Right lobe of liver (tissue), 6 donors: ENCODE data around the gene LSS. TPM values are rescaled to one million over a fixed set of nuclear protein-coding genes. Genes with fewer than 3 reads are reported as not detected.

Source experiments
- ATAC-seq, 4 donors: fragments of 200-7000 bp; cut with Tn5 transposase; one replicate each; pipeline ENCODE4 v1.9.1; 2020; ENCODE audit warnings: mild to moderate bottlenecking in 4 of 4, moderate library complexity in 4 of 4
- DNase-seq, 3 donors: peaks; one replicate each; pipeline ENCODE4 v3.0.0-alpha.2; 2020
- H3K27ac ChIP-seq, 3 donors: fragments of 200-600 bp; one replicate each; pipeline ENCODE4 v1.8.0; 2022
- H3K27me3 ChIP-seq, 2 donors: fragments of 200-600 bp; one replicate each; pipeline ENCODE4 v1.8.0; 2022
- H3K36me3 ChIP-seq, 4 donors: fragments of 200-600 bp; sonication (generic) in 1 of 4; one replicate each; pipeline versions ENCODE4 v1.5.1 to v1.8.0; 2017 to 2022; ENCODE audit warnings: control low read depth in 1 of 4
- H3K4me1 ChIP-seq, 4 donors: fragments of 200-600 bp; sonication (generic) in 1 of 4; one replicate each; pipeline versions ENCODE4 v1.5.1 to v1.8.0; 2017 to 2022; ENCODE audit warnings: control low read depth in 1 of 4
- H3K4me3 ChIP-seq, 3 donors: fragments of 200-600 bp; one replicate each; pipeline ENCODE4 v1.8.0; 2022
- H3K9me3 ChIP-seq, 4 donors: fragments of 200-600 bp; sonication (generic) in 1 of 4; one replicate each; pipeline versions ENCODE4 v1.5.1 to v1.8.0; 2017 to 2022; ENCODE audit warnings: control low read depth in 1 of 4
- CTCF ChIP-seq, 4 donors: fragments of 200-600 bp in 3 of 4; fragments of 450-650 bp in 1 of 4; IDR thresholded peaks; one replicate each; pipeline versions ENCODE4 v1.5.1 to v1.8.0; 2016 to 2022; ENCODE audit warnings: antibody characterized with exemption in 4 of 4, mild to moderate bottlenecking in 2 of 4
- POLR2A ChIP-seq: fragments of 450-650 bp; IDR thresholded peaks from one replicate; pipeline ENCODE4 v1.6.1; 2017; ENCODE audit warnings: antibody characterized with exemption, mild to moderate bottlenecking
- WGBS: methylation state at CpG from one replicate; pipeline ENCODE4 v1.1.6; 2018; ENCODE audit warnings: low coverage, low lambda C conversion rate; ENCODE audit not compliant: insufficient coverage; ENCODE audit errors: missing lambda C conversion rate; 5-methylcytosine and 5-hydroxymethylcytosine counted together
- intact Hi-C, 2 donors: fragments of 100-400 bp; cut with DNase I; formaldehyde crosslinking; loops; one replicate each; pipeline versions ENCODE4 v1.11.2 to v1.14.1; 2022
- total RNA-seq, 6 experiments: library from RNA; depleted of rRNA in 2 of 6; stranded (reverse); fragments of >200 nt in 2 of 6; fragmentation: NEBNext Ultra II Directional in 3 of 6; extraction: Animal tissue kit (Norgen Biotek cat#: 25700) in 3 of 6; gene quantifications; one replicate each; pipeline versions ENCODE4 v1.1.0 to v1.2.4, GENCODE V29; 2016 to 2023
- donor health status: DM: no; HTN: yes; CAD: no.
- donor health status: DM: no; HTN: no; CAD: no.
- donor health status: DM: no; HTN: no; CAD: no.
- donor health status: DM: no; HTN: yes; CAD: no.
- donor health status: DM: no; HTN: yes; CAD: no.

Gene LSS
- total RNA-seq, 6 experiments from 2014 or later, result 37.0 to 103 (median 59.6) TPM

- Histone ChIP-seq H3K9me3 (no peaks in the 10 kb centered on the region), H3K4me3 (no peak overlapping the region), H3K4me1 (peaks cover 0 to 34% (median 1%) of the 10 kb centered on the region in 4 donors), H3K27ac (peak overlapping the region in 1 of 3 donors; percentile 99), H3K27me3 (no peaks in the 10 kb centered on the region), H3K36me3 (peaks cover 0 to 65% (median 32%) of the 10 kb centered on the region in 4 donors)
- ATAC-seq, result peak in 1 of 4 donors; percentile 0
- no peak for TF ChIP-seq CTCF (IDR thresholded peaks at IDR 0.05)
- TF ChIP-seq POLR2A, result no peak
- intact Hi-C loops, result no loop called here
- peak; percentile 28 to 60 (median 54) for DNase-seq
- 63% methylated on average over 2 of the region's 47 CpGs for WGBS
Observed at GRCh38 chr21:46151261-46151988, 77.1 kb downstream of the LSS start.

- Histone ChIP-seq H3K4me3 (no peak overlapping the region), H3K27ac (peak overlapping the region in 1 of 3 donors; percentile 99), H3K27me3 (no peaks in the 10 kb centered on the region), H3K36me3 (peaks cover 0 to 72% (median 35%) of the 10 kb centered on the region in 4 donors), H3K4me1 (peaks cover 0 to 30% (median 0%) of the 10 kb centered on the region in 4 donors), H3K9me3 (no peaks in the 10 kb centered on the region)
- ATAC-seq (peak in 1 of 4 donors; percentile 0), DNase-seq (peak; percentile 25 to 60 (median 58))
- TF ChIP-seq CTCF (IDR thresholded peaks at IDR 0.05) (no peak), POLR2A (no peak)
- intact Hi-C loops, result no loop called here
- WGBS, result 87% methylated on average over 3 of the region's 24 CpGs
Observed at GRCh38 chr21:46150491-46151121, 78.0 kb downstream of the LSS start.

- DNase-seq (peak; percentile 25 to 59 (median 49)), ATAC-seq (peak in 1 of 4 donors; percentile 0)
- Histone ChIP-seq H3K4me1 (peaks cover 0 to 30% (median 0%) of the 10 kb centered on the region in 4 donors), H3K36me3 (peaks cover 0 to 75% (median 37%) of the 10 kb centered on the region in 4 donors), H3K27ac (no peak overlapping the region), H3K4me3 (no peak overlapping the region), H3K9me3 (no peaks in the 10 kb centered on the region), H3K27me3 (no peaks in the 10 kb centered on the region)
- 87% methylated on average over 6 of the region's 19 CpGs for WGBS
- TF ChIP-seq POLR2A (no peak), CTCF (IDR thresholded peaks at IDR 0.05) (no peak)
- intact Hi-C loops, result no loop called here
Observed at GRCh38 chr21:46150073-46150472, 78.5 kb downstream of the LSS start.

GRCh38 chr21:46149205-46149901, 79.2 kb downstream of the LSS start:
- ATAC-seq (no peak), DNase-seq (peak; percentile 18 to 55 (median 46))
- intact Hi-C loops, result no loop called here
- Histone ChIP-seq H3K4me3 (no peak overlapping the region), H3K9me3 (no peaks in the 10 kb centered on the region), H3K36me3 (peaks cover 0 to 77% (median 37%) of the 10 kb centered on the region in 4 donors), H3K4me1 (peaks cover 0 to 30% (median 0%) of the 10 kb centered on the region in 4 donors), H3K27me3 (no peaks in the 10 kb centered on the region), H3K27ac (peak overlapping the region in 1 of 3 donors; percentile 19)
- WGBS, result 62% methylated on average over 19 of the region's 22 CpGs
- TF ChIP-seq POLR2A, result no peak
- no peak for TF ChIP-seq CTCF (IDR thresholded peaks at IDR 0.05)
